Hair follicle dermal papilla cell (primary cell): ENCODE results near the gene MAP3K10. TPM values are rescaled to one million over a fixed set of nuclear protein-coding genes. Genes with fewer than 3 reads are reported as not detected.

Experiments
- total RNA-seq: library from RNA; depleted of rRNA; stranded (reverse); fragments of >200 nt; gene quantifications from 2 replicates; pipeline ENCODE4 v1.2.3, GENCODE V29; 2012

The MAP3K10 gene
- 9.7 and 12.0 TPM in 2 replicates for total RNA-seq

GRCh38 chr19:40190891-40191835 is at the start of gene MAP3K10:
TSS of gene MAP3K10 (plus strand) at chr19:40191426. CDS start at chr19:40192032, 606 bp downstream.

GRCh38 chr19:40217934-40218890 is 27.0 kb downstream of the MAP3K10 start, which contains the start of gene TTC9B:
TSS of gene TTC9B (minus strand) at chr19:40218384. CDS start at chr19:40218381, 3 bp downstream.

Other genes with a start within 250 kb of the MAP3K10 start
- gene PSMC4, start 220.3 kb upstream of the MAP3K10 start, total RNA-seq = 97.7 and 108 TPM in 2 replicates
- gene ZNF546, start 194.4 kb upstream of the MAP3K10 start, total RNA-seq = 3.0 and 4.7 TPM in 2 replicates
- gene ZNF780B, start 135.2 kb upstream of the MAP3K10 start, total RNA-seq = 12.0 and 16.4 TPM in 2 replicates
- gene ZNF780A, start 100.5 kb upstream of the MAP3K10 start, total RNA-seq = 11.2 and 13.8 TPM in 2 replicates
- not detected in 2 replicates for gene TTC9B, start 27.0 kb downstream of the MAP3K10 start, total RNA-seq
- gene CCNP, start 35.3 kb downstream of the MAP3K10 start, total RNA-seq = 0.16 TPM in 1 of 2 replicates, not detected in the other
- 157 and 161 TPM in 2 replicates for gene AKT2, start 93.9 kb downstream of the MAP3K10 start, total RNA-seq
- gene C19orf47, start 157.0 kb downstream of the MAP3K10 start, total RNA-seq = 8.1 and 9.7 TPM in 2 replicates
- gene PLD3, start 157.3 kb downstream of the MAP3K10 start, total RNA-seq = 332 and 333 TPM in 2 replicates
- 0.12 and 0.49 TPM in 2 replicates for gene HIPK4, start 198.8 kb downstream of the MAP3K10 start, total RNA-seq
- 2.8 and 3.1 TPM in 2 replicates for gene PRX, start 222.0 kb downstream of the MAP3K10 start, total RNA-seq
- 12.8 and 14.0 TPM in 2 replicates for gene SERTAD1, start 234.6 kb downstream of the MAP3K10 start, total RNA-seq